Right hindlimb (tissue), 1 donor: ENCODE data around the gene DDX5.
A peak's percentile ranks its signal among the peaks of the same experiment; 100 is the strongest.
"Not testable (repeated sequence)": the region's sequence is repeated elsewhere in the genome, so short reads cannot be mapped to it uniquely, and the experiment has no call there.

Experiments
- DNase-seq: peaks from one replicate; pipeline ENCODE4 v3.0.0-alpha.2; 2018

The DDX5 gene

GRCh38 chr17:64491034-64491860, 14.8 kb downstream of the DDX5 start:
- DNase-seq = peak; percentile 19

GRCh38 chr17:64488301-64488700, 17.8 kb downstream of the DDX5 start:
- DNase-seq = no peak

DNA sequence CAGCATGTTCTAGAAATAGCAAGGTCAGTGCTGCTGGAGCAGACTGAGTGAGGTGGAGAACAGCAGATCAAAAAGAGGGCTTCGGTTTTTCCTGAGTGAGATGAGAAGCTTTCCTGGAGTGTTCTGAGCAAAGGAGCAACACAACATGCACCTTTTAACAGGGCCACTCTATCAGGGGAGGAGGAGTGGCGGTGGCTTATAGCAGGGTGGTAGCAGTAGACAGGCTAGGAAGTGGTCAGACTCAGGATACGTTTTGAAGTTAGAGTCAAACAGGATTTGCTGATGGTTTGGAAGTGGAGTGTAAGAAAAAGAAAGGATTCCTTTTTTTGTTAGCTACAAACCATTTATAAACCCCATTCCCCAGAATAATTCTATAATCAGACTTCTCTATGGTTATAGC, 21.7 kb downstream of the DDX5 start:
- no peak for DNase-seq

- no peak for DNase-seq
Measured at GRCh38 chr17:64480951-64481350, 25.1 kb downstream of the DDX5 start.

DNA sequence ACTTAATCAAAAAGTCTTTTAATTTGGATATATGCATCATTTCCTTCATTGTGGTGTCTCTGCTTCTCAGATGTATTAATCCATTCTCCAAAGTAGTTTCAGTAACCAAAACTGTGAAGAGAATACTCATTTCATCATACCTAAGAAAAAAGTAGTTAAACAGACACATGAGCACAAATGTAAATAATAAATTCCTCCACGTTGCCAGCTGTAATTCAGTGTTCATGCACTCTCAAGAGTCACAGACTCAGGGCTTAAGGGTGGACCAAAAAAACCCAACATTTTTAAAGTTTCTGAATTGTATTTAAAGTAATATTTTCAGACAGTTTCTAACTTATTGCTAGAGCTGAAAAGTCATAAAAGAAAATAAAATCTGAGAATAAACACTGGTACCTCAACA, 28.2 kb downstream of the DDX5 start:
- DNase-seq = no peak

DNA sequence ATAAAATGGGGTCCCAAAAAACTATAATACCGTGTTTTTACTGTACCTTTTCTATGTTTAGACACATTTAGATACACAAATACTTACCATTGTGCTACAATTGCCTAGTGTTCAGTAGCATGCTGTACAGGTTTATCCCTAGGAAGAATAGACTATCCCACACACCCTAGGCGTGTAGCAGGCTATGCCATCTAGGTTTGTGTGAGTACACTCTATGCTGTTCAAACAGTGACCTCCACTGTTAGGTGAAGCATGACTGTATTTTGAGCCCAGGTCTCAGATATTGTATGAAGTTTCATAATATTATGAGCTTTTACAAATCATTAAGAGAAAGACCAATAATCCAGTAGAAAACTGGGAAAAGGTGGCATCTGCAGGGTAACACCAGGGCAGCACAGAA, 33.5 kb downstream of the DDX5 start:
- DNase-seq = no peak

DNA sequence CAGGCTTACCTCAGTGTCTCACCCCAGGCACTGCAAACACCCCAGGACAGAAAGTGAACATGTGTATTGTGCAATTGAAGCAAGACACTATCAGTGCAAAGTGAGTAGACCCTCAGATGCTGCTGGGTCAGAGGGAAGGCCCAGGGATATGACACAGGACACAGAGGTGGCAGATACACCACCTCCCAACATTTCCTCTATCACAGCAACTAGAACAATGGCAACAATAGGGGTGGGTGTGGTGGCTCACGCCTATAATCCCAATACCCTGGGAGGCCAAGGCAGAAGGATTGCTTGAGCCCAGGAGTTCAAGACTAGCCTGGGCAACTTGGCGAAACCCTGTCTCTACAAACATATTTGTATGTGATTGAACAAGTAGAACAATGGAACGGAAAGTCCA, 34.6 kb downstream of the DDX5 start:
- no peak for DNase-seq

GRCh38 chr17:64470625-64471024, 35.5 kb downstream of the DDX5 start:
- peak; percentile 30 for DNase-seq

DNA sequence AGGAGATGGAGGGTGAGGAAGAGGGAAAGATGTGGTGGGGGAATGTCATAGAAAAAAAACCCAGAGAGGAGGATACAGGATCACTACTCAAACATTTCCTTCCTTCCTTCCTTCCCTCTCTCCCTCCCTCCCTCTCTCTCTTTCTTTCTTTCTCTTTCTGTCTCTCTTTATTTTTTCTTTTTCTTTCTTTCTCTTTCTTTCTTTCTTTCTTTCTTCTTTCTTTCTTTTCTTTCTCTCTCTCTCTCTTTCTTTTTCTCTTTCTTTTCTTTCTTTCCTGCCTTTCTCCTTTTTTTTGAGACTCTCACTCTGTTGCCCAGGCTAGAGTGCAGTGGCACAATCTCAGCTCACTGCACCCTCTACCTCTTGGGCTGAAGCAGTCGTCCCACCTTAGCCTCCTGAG, 39.3 kb downstream of the DDX5 start:
- DNase-seq = not testable (repeated sequence)

GRCh38 chr17:64466019-64466735, 39.9 kb downstream of the DDX5 start:
- no peak for DNase-seq

GRCh38 chr17:64461788-64462187, 44.3 kb downstream of the DDX5 start:
- no peak for DNase-seq

DNA sequence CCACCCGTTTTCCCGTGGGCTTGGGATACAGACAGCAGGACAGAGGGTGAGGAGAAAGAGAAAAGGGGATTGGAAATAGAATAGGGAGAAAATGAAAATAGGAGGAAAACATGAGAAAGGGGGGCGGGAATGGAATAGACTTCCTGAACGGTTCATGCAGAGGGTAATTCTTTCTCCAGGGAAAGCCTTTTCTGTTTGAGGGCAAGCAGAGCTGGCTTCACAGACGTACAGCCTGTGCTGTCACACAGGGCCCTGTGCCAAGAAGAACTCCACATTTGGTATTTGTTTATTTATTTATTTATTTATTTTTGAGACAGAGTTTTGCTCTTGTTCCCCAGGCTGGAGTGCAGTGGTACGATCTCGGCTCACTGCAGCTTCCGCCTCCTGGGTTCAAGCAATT, 45.1 kb downstream of the DDX5 start:
- DNase-seq = peak; percentile 56

DNA sequence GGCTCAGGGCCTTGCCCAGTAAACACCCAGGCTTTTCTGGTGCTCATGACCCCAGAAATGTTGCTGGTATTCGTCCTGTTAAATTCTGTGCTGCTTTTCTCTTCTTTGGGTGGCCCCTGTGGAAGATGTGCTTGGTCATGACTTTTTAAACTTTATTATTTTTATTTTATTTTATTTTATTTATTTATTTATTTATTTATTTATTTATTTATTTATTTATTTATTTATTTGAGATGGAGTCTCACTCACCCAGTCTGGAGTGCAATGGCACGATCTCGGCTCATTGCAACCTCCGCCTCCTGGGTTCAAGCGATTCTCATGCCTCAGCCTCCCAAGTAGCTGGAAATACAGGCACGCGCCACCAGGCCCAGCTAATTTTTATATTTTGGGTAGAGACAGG, 46.3 kb downstream of the DDX5 start:
- not testable (repeated sequence) for DNase-seq

- no peak for DNase-seq
Measured at GRCh38 chr17:64459284-64459747, 46.8 kb downstream of the DDX5 start.

DNA sequence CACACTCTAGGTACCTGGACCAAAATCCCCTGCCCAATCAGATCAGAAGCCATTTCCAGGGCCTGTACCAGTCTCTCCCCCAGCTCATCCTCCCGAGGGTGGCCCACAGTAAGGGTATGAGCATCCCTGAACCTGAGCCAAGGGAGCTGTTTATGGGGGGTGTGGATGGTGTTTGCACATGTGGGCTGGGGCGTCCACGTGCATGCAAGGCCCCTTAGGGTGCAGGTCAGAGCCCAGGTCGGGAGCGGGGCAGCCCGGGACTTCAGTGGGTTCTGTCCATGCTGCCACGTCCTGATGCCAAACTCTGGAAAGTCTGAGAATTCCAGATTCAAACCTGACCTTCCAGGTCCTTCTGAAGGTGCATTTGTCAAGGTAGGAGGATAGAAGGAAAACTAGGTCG, 47.3 kb downstream of the DDX5 start:
- no peak for DNase-seq

DNA sequence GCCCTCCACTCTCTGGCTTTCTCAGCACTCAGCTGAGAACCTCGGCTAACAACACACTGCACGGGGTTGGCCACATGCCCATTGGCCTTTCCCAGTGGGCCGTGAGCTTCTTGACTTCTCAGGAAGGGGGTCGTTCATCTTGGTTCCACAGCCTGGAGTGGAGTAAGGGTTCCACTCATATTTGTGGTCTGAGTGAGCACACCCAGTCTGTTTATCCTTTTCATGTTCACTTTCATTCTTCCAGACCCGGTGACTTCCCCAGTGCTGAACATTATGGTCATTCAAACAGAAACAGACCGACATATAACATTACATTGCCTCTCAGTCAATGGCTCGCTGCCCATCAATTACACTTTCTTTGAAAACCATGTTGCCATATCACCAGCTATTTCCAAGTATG, 48.9 kb downstream of the DDX5 start:
- no peak for DNase-seq

DNA sequence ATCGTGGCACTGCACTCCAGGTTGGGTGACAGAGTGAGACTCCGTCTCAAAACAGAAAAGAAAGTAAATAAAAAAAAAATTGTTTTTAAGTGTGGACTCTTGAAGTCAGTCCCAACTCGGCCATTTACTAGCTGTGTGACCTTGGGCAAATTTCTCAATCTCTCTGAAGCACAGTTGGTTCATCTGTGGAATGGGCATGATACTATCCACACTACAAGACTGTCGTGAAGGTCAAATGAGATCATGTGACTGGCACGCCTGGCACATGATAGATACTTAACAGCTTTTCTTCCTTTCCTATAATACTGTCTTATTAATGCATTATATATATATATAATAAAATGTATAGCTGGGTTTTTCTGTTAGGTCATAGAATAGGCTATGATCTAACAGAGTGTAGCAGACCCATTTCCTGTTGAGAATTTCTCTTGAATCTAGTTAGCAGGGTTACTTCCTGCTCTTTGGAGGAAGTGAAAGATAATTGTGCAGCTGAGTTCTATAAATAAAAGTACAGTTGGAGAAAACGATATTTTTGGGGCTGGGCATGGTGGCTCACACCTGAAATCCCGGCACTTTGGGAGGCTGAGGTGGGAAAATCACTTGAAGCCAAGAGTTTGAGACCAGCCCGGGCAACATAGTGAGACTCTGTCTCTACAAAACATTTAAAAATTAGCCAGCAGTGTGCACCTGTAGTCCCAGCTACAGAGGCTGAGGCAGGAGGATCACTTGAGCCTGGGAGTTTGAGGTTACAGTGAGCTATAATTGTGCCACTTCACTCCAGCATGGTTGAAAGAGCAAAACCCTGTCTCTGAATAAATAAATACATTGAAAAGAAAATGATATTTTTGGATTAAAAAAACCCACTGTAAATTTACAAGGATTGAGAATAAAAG, 49.9 kb downstream of the DDX5 start:
- no peak for DNase-seq

DNA sequence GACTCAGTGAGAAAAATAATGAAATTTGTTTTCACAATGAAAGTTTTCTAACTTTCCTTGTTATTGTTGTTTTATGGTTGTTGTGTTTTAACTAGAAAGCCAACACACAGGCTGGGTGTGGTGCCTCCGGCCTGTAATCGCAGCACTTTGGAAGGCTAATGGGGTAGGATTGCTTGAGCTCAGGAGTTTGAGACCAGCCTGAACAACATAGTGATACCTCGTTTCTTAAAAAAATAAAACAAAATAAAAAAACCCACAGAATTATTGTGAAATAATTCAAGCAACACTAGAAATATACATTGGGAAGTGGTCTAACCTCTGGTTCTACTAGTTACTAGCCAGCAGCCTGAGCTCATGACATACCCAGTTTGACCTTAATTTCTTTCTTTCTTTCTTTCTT, 56.5 kb downstream of the DDX5 start:
- no peak for DNase-seq

DNA sequence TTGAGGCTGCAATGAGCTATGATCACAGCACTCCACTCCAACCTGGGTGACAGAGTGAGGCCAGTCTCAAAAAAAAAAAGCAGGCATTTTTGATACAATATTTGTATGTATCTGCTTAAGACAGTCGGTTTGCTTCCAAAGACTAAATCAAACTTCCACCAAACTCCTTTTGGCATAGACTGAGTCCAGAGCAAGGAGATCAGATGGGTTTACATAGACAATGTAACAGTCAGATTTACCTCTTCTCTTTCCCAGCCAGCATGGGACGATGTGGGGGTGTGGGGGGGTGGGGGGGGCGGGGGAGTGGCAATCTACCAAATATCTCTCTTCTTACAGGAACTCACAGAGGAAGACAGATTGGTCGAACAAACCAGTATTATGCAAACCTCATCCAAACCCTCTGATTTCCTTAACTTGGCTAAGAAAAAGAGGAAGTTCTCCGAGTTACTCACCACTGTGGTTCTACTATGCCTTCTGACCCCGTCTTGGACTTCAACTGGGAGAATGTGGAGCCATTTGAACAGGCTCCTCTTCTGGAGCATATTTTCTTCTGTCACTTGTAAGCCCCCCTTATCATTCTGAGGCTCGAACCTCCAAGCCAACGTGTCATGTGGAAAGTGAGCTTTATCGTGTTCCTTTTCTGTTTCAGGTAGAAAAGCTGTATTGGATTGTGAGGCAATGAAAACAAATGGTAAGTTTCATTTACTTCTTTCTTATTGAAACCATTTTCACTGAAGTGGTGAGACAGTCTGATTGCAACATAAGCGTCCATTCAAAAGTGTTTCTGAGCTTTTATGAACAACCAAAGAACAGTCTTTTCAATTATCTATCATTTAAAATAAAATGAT, 57.2 kb downstream of the DDX5 start, which contains the start of gene MILR1:
Gene MILR1 (plus strand): TSS at position 451 of the 848 bp plus-strand sequence. CDS start 54 bp downstream, at position 505.
- DNase-seq = peak; percentile 34
